ENCODE measurements around the gene ZMYND8.

ZMYND8 gene

DNA sequence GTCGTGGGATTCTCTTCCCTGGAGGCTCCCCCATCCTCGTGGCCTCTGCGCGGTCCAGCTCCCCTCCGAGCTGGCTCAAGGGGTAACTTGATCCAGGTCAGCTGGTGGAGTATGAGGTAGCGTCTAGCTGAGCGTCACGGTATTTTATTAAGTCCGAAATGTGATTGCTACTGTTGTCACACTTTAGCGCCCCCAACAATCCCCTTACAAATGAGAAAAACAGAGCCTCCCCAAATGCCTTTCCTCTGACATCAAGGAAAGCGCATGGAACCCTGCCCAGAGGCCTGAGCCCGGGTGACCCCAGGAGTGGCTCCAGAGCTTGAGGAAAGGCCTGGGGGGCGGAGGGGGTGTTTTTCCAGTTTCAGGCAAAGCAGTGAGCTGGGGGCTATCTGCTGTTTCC lies 192.4 kb downstream of the ZMYND8 start:
- TF ChIP-seq, protein P1, sequence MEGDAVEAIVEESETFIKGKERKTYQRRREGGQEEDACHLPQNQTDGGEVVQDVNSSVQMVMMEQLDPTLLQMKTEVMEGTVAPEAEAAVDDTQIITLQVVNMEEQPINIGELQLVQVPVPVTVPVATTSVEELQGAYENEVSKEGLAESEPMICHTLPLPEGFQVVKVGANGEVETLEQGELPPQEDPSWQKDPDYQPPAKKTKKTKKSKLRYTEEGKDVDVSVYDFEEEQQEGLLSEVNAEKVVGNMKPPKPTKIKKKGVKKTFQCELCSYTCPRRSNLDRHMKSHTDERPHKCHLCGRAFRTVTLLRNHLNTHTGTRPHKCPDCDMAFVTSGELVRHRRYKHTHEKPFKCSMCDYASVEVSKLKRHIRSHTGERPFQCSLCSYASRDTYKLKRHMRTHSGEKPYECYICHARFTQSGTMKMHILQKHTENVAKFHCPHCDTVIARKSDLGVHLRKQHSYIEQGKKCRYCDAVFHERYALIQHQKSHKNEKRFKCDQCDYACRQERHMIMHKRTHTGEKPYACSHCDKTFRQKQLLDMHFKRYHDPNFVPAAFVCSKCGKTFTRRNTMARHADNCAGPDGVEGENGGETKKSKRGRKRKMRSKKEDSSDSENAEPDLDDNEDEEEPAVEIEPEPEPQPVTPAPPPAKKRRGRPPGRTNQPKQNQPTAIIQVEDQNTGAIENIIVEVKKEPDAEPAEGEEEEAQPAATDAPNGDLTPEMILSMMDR (conservative IDR thresholded peaks at IDR 0.05; ENCODE audit: control insufficient read depth, insufficient read depth, low read depth, low read length) = no peak
- H3K4me3 ChIP-seq (ENCODE audit: control insufficient read depth, low read depth, low read length) = no peak overlapping the region
- DNase-seq (ENCODE audit: low read depth) = no peak

DNA sequence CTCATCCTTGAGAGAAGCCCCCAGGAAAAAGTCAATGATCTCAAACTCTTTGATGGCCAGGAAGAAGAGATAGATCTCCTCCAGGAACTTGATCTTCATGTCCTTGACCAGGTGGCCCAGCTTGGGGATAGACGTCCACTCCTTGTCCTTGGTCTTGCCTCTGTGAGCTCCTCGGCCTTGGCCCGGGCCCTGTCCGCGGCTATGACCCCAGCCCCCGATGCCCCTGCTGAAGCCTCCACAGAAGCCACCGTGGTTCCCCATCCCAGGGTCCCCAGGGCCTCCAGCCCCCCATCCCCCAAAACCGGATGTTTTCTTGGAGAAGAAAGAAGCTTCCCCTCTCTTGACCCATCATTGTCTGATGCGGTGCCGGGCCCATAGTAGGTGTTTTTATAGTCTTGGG lies 195.1 kb downstream of the ZMYND8 start:
- no peak for DNase-seq (ENCODE audit: low read depth)
- TF ChIP-seq, protein P1 (conservative IDR thresholded peaks at IDR 0.05; ENCODE audit: control insufficient read depth, insufficient read depth, low read depth, low read length) = no peak
- H3K4me3 ChIP-seq (ENCODE audit: control insufficient read depth, low read depth, low read length) = no peak overlapping the region

DNA sequence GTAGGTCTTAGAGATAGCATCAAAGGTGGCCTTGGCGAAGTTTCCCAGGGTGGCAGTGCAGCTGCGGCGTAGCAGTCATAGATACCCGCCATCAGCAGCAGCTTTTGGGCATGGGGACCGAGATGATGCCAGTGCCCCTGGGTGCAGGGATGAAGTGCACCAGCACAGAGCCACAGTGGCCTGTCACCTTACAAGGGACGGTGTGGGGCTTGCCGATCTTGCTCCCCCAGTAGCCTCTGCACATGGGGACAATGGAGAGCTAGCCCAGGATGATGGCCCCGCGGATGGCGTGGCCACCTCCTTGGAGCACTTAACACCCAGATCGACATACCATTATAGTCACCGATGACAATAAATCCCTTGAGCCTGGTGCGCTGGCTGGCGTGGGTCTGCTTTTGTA lies 195.5 kb downstream of the ZMYND8 start:
- TF ChIP-seq, protein P1 (conservative IDR thresholded peaks at IDR 0.05; ENCODE audit: control insufficient read depth, insufficient read depth, low read depth, low read length) = no peak
- no peak for DNase-seq (ENCODE audit: low read depth)
- no peak overlapping the region for H3K4me3 ChIP-seq (ENCODE audit: control insufficient read depth, low read depth, low read length)

DNA sequence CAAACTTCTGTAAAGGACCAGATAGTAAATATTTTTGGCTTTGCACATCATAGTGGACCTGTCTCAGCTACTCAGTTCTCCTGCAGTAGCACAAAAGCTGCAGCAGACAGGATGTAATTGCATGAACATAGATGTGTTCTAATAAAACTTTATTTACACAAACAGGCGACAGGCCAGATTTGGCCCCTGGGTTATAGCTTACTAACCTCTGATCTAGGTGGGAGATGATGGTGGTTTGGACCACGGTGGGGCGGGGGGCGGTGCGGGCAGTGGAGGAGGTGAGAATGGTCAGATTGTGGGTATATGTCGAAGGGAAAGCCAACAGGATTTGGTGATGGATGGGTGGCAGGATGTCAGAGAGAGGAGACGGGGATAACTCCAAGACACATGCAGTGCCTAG lies 196.3 kb downstream of the ZMYND8 start:
- DNase-seq (ENCODE audit: low read depth) = no peak
- TF ChIP-seq, protein P1 (conservative IDR thresholded peaks at IDR 0.05; ENCODE audit: control insufficient read depth, insufficient read depth, low read depth, low read length) = no peak
- no peak overlapping the region for H3K4me3 ChIP-seq (ENCODE audit: control insufficient read depth, low read depth, low read length)
